HG02870 (cell line): ENCODE measurements around the gene CALHM2.

Source experiments
- ATAC-seq: cut with Tn5 transposase; IDR thresholded peaks from one replicate; pipeline ENCODE4 v1.9.1; 2021; ENCODE audit warnings: mild to moderate bottlenecking, moderate library complexity; ENCODE audit not compliant: unreplicated experiment

The CALHM2 gene

DNA sequence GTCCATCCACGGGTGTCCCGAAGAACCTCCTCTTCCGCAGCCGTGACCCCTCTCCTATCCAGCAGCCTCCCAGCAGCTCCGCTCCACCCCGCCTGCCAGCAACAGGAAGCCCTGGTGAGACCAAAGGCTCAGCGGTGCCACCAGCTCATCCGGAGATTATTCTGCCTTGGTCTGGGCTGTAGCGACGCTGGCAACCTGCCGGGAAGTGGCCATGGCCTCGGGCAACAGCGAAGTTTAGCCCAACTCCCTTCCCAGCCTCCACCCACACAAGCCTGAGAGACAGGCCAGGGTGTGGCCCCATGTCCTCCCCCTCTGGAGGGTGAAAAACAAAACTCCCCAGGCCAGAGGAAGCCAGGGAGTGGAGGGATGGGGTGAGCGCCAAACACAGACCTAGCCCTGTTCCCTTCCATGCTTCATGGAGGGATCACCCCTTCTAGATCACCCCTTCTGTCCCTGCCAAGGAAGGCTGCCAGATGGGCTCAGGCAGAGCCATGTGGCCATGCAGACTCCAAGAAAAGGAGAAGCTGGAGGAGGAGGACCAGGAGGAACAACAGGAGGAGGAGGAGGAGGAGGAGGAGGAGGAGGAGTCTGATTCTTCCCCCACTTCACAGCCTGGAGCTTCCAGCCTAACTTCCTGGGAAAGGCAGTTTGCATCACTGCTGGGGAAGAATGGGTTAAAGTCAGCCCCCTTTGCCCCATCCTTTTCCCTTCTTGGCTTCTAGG, 918 bp downstream of the CALHM2 start:
- ATAC-seq = no peak

DNA sequence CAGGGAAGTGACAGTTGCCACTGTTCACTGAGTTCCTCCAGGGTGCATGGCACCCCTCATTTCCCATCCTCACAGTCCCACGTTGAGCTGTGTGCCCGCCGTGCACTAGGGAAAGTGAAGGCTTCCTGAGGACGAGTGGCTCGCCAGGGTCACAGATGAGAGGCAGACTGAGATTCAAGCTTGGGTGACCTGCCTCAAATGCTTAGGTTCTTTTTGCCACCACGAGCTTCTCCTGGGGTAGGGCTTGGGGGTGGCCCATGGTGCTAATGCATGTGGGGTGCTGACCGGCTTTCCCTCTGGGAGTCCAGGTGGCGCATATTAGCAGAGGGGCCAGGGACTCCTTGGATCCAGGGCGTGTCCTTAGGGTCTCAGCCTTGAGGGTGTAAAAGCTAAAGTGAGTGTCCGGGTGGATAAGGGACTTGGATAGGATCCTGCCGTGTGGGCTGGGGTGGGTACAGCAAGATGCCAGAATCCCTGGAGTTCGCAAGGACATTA, 1.9 kb downstream of the CALHM2 start:
- no peak for ATAC-seq

DNA sequence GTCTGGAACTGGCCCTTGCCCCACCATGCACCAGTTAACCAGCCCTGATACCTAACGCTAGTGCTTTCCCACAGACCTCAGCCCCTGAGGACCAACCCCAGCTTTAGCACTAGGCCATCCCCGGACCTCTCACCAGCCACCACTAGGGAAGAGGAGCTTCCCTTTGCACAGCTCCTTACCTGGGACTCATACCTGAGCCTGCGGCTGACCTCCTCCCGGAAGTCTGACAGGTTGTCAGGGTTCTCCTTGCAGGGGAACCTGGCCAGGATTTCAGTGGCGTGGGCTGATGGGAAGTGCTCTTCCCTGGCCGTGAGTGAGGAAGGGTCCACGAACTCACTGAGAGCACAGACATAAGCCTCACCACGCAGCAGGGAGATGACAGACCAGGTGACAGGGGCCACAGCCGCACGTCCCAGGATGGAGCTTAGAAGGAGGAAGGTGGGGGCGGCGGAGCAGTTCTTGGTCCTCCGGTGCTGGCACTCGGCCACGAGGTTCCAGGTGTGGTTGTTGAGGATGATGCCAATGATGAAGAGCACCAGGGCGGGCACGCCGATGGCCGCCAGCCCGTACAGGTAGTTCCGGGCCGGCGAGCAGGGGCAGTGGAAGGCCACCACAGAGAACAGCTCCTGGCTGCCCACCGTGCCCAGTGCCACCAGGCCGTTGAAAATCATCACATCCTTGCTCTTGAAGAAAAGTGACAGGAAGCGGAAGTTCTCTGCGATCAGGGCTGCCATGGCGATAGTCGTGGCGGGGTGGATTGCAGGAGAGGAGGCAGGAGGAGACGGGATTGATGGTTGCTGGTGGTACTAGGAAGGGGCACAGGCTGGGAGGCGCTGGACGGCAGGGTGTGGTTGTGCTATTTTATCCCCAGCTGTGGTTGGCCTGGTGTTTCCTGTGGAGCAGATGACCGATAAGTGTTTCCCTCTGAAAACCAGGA, 2.7 kb downstream of the CALHM2 start:
- no peak for ATAC-seq

DNA sequence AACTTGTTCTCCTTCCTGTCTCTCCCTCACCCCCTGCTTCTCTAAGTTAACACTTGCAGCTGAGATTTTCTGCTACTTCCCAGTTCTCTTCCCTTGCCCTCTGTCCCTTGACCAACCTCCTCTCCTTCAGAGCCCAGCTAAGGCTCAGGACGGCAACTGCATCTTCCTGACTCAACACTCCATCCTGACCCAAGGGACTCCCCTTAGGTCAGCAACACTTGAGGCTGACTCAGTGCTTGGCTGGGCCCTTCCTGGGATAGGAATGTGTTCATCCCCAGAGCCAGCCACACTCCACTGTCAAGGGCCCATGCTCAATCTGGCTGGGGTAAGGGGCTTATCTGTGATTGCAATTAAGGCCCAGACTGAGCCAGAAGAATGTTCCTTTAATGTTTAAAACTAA, 3.4 kb downstream of the CALHM2 start:
- ATAC-seq = no peak

DNA sequence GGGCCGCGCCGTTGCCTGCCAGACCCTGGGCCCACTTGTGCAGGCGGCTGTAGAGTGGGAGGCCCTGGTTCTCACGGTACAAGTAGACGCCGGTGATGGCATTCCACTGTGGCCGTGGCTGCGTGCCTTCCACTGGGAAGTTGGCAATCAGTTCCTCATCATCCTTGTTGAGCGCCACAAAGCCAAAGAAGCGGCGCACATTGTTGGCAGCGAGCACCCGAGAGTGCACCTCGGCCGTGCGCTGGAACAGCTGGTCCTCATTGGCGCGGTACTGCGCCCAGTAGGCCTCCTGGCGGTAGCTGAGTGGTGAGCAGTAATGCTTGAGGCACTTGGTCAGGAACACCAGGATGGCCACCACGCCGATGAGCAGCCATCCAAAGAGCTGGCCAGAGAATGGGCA, 5.0 kb downstream of the CALHM2 start:
- no peak for ATAC-seq

DNA sequence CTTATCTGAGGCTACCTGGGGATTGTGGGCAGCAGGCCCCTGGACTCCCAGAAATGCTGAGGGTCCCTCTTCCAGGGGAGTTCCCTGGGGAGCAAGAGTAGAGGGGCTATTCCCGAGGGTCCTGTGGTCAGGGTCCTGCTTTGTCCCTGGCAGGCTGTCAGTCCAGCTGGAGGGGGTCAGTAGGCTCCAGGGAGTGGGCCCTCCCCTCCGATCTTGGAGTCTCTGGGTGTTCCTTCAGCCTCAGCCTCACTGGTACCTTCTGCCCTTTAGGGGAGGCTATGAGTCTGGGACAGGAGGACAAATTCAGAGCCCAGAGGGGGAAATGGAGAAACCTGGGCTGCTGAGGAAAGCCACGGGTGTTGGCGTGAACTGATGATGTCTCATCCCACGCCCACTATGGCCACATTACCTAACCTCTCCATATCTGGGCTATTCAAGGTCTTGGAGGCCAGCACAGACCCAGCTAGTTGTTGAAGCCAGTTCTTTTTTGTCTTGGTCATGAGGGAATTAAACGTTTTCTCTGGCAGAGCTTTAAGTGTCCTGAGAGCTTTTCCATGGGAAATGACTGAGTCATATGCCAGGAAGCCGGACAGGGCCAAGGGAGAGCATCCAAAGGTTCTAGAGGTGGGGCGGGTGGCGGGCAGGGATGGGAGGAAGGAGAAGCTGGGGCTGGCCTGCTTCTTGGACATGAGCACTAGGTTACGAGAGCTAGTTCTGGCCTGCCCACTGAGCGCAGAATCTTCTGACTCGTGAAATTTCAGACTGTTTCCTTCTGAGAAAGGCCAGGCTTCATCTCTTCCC, 6.2 kb downstream of the CALHM2 start:
- ATAC-seq = no peak

DNA sequence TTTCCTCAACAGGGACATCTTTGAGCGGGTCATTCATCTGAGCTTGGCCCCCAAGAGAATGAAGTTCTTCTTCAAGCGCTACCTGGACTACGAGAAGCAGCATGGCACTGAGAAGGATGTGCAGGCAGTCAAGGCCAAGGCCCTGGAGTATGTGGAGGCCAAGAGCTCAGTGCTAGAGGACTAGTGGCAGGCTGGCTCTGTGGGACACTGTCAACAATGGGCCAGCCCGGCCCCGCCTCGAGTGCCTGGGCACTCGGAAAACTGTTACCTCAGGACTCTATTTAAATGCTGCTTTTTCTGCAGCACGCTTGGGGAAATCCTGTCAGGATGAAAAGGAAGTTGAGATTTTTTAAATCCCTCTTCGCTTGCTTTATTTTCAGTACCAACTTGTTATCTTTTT, 6.8 kb downstream of the CALHM2 start:
- ATAC-seq = no peak

DNA sequence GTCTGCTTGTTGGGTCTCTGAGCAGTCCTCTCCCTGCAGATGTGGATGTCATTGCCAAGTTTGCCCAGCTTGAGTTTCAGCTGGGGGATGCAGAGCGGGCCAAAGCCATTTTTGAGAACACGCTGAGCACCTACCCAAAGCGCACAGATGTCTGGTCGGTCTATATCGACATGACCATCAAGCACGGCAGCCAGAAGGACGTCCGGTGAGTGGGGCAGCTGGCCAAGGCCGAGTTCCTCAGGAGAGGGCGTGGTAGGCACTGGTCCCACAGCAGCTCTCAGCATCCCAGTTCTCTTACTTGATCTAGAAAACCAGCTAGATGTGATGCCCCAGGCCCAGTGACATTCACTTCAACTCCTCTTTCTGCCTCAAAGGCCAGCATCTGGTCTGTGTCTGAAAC, 7.7 kb downstream of the CALHM2 start:
- no peak for ATAC-seq

DNA sequence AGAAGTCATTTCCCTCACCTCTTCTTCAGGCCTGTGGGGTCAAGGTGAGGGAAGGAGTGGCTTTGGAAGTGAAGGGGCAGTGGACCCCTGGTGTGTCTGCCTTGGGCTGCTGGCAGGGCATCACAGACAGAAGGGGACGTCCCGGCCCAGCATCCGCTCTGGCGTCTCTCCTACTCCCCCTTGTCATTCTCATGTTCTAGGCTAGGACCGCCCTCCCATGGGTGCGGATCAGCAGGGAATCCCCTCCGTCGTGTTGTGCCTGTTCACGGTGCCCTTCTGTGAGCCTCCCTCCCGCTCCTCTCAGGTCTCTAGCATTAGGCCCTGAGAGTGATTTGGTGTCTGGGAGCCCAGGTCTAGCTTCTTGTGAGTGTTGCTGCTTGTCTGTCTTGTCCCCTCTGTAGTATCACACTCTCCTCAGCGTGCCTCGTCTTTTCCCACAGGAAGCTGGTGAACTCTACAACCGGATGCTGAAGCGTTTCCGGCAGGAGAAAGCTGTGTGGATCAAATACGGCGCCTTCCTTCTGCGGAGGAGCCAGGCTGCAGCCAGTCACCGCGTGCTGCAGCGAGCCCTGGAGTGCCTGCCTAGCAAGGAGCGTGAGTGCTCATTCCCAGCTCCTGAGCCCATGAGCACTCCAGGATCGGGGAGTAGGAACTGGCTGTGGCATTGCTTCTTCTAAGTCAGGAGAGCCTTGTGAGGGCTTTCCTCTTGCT, 8.5 kb downstream of the CALHM2 start:
- ATAC-seq = no peak

DNA sequence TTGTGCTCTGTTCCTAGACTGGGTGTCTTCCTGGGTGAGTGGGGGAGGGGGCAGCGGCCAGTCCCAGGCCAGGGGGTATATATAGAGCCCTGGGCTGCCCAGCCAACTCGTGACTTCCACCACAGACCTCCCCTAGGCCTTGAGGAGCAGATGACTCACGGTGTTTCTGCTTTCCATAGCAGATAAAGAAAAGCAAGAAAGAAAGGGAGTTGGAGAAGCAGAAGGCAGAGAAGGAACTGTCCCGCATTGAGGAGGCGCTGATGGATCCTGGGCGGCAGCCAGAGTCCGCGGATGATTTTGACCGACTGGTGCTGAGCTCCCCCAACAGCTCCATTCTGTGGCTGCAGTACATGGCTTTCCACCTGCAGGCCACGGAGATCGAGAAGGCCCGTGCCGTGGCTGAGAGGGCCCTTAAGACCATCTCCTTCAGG, 10.1 kb downstream of the CALHM2 start:
- ATAC-seq = no peak

DNA sequence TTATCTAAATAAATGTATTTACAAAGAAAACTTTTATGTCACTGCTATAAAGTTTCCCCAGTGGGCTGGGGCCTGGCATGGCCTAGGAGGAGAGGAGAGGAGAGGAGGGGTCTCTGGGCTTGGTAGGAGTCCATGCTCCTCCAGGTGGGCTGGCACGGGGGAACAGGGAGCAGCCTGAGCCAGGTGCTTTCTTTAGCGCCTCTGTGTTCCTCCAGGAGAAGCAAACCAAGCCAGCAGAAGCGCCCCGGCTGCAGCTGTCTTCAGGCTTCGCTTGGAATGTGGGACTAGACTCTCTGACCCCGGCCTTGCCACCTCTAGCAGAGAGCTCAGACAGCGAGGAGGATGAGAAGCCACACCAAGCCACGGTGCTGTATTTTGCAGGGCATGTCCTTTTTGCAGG, 10.6 kb downstream of the CALHM2 start:
- ATAC-seq = no peak

DNA sequence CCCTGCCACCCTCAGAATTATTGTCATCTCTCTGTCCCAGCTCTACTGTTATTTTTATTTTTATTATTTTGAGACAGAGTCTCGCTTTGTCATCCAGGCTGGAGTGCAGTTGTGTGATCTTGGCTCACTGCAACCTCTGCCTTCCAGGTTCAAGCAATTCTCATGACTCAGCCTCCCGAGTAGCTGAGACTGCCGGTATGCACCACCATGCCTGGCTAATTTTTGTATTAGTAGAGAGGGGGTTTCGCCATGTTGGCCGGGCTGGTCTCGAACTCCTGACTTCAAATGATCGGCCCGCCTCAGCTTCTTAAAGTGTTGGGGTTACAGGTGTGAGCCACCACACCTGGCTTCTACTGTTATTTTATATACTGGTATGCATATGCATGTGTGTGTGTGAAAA, 11.0 kb downstream of the CALHM2 start:
- ATAC-seq = no peak

DNA sequence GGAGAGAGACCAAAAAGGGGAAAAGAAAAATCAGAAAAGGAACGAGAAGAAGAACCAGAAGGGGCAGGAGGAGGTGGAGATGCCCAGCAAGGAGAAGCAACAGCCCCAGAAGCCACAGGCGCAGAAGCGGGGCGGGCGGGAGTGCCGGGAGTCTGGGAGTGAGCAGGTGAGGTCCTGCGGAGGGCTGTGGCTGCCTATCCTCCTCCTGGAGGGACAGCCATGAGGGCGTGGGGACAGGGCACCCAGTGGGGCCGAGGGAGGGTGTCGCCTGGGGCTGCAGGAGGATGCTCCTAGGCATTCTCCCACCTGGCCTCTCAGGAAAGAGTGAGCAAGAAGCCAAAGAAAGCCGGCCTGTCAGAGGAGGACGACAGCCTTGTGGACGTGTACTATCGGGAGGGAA, 11.8 kb downstream of the CALHM2 start:
- ATAC-seq = no peak

DNA sequence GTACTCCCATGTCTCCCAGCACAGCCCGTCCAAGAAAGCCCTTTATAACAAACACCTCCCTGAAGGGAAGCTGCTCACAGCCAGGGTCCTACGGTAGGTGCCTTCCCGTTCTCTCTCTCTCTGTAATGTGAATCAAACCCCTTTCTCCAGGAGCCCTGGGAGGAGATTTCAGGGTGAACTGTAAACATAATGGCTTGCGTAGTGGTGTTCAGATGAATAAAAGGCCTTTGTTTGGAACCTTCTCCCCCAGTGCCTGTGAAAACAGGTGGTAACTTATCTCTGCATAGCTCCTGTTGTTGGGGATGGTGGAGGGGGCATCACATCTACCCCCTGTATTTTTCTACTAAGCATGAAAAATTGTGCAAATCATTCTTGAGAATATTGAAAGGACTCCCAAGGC, 12.4 kb downstream of the CALHM2 start:
- no peak for ATAC-seq

DNA sequence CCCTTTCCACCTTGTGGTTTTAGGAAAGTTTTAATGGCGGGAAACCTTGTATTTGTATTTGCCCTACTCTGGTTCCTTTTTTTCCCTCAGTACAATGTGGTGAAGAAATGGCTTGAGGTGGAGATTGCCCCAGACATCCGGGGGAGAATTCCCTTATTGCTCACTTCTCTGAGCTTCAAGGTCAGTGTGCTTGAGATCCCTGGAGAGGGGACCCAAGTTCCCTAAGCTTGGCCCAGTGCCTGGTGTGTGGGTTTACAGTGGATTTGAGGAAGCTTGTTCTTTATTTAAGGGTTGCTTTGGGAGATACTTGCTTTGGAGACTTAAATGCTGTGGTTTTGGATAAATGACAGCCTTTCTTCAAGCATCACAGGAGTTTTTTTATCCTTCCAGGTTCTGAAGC, 18.3 kb downstream of the CALHM2 start:
- no peak for ATAC-seq

DNA sequence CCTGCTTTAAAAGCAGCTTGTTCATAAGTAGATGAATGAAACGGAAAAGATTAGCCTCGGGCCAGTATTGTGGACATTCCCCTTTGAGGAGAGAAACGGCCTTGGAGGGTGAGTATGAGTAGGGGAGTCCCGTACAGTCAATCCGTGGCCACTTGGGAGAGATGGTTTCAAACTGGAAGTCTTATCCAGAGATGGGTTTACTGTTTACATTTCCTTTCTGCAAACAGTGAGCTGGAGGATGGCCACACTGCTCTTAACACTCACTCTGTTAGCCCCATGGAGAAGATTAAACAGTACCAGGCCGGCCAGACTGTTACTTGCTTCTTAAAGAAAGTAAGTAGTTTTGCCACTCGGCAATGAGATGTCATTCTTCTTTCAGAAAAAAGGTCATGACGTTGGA, 20.3 kb downstream of the CALHM2 start:
- no peak for ATAC-seq

DNA sequence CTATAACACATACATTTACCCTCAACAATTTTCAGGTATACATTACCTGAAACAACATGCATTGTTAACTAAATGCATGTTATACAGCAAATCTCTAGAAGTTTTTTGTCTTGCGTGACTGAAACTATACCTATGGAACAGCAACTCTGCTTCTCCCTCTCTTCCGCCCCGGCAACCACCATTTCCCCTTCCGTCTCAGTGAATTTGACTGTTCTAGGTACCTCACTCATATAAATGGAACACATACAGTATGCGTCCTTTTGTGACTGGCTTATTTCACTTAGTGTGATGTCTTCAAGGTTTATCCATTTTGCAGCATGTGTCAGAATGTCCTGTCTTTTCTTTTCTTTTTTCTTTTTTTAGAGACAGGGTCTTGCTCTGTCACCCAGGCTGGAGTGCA, 22.5 kb downstream of the CALHM2 start:
- ATAC-seq = no peak

DNA sequence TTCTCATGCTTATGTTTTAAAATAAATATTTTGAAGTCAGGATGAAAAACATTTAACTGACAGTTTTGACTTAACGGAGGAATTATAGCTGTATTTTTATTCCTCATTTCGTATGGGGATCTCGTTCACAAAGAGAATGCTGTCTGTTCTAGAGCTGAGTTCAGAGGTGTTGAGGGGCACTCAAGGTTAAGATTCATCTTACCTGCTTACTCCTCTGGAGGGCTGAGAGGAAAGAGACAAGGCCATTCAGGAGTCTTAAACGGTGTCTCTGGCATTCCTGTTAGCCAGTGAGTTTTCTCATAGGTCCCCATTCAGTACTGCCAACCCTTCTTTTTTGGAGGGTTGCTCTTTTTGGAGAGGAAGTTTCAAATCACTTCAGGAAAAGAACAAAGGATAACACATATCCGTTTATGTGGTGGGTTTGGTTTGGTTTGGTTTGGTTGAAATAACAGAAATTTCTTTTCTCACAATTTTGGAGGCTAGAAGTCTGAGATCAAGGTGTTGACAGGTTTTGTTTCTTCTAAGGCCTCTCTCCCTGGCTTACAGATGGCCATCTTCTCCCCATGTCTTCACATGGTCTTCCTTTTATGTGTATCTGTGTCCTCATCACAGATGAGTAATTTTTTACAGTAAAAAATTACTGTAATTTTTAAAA, 23.1 kb downstream of the CALHM2 start:
- no peak for ATAC-seq

DNA sequence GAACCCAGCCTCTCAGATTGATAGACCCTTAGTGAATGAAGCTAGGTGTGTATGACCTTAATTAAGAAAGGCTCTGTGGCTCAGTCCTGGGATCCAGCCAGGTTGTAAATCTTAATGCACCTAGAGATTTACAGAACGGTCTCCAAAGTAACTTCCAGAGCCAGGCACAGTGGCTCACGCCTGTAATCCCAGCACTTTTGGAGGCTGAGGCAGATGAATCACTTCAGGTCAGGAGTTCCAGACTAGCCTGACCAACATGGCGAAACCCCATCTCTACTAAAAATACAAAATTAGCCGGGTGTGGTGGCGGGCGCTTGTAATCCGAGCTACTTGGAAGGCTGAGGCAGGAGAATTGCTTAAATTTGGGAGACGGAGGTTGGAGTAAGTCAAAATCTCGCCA, 24.3 kb downstream of the CALHM2 start:
- no peak for ATAC-seq

DNA sequence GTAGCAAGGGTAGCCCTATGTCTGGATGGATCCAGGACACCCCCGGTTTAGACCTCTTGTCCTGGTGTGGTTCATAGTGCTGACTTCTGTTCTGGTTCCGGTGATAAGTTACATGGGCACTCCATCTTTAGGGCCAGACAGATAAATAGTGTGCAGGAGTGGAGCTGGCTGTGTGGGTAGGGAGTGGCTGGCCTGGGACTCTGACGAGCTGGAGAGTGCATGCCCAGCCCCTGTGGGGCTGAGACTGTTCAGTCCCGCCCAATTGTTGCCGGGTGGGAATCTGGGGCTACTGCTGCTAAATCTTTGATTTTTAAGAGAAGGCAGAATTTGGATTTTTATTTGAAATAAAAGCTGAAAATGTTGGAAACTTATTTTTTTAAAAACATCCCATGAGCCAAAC, 28.4 kb downstream of the CALHM2 start:
- no peak for ATAC-seq
